GM13976 (cell line): ENCODE data around the gene PELI2.

Experiments
- DNase-seq: peaks from one replicate; pipeline ENCODE4 v3.0.0; 2012; ENCODE audit warnings: low spot score
- in situ Hi-C: fragments of 300-500 bp; cut with MboI; formaldehyde crosslinking; loops from one replicate; pipeline ENCODE4 v1.12.0; 2022; ENCODE audit warnings: low sequenced_read_pairs, mixed read lengths, inconsistent platforms; ENCODE audit not compliant: unreplicated experiment
- TF ChIP-seq, protein P1 (sequence below): IDR thresholded peaks from 2 replicates; pipeline ENCODE4 v1.5.1; 2012; ENCODE audit warnings: borderline replicate concordance, mild to moderate bottlenecking; ENCODE audit not compliant: insufficient read depth; ENCODE audit errors: extremely low read depth, missing control alignments, control extremely low read depth

Gene PELI2

DNA sequence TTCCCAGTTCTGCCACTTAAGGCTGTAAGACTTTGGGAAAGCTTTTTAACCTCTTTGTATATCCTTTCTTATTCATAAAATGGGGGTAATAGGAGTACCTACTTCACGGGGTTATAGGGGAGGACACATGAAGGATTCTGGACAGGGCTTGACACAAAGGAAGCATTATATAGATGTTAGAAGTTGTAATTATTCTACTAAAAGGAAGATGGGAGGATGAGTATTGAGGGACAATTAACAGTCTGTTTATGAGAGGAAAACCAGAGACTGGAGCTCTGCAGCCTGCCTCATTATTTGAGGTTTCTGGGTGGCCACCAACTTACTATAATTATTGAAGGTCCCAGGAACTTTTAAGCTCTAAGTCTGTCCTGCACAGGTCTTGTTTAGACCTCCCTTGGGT, 34.0 kb downstream of the PELI2 start:
- in situ Hi-C loops, result no loop called here
- TF ChIP-seq, protein P1, sequence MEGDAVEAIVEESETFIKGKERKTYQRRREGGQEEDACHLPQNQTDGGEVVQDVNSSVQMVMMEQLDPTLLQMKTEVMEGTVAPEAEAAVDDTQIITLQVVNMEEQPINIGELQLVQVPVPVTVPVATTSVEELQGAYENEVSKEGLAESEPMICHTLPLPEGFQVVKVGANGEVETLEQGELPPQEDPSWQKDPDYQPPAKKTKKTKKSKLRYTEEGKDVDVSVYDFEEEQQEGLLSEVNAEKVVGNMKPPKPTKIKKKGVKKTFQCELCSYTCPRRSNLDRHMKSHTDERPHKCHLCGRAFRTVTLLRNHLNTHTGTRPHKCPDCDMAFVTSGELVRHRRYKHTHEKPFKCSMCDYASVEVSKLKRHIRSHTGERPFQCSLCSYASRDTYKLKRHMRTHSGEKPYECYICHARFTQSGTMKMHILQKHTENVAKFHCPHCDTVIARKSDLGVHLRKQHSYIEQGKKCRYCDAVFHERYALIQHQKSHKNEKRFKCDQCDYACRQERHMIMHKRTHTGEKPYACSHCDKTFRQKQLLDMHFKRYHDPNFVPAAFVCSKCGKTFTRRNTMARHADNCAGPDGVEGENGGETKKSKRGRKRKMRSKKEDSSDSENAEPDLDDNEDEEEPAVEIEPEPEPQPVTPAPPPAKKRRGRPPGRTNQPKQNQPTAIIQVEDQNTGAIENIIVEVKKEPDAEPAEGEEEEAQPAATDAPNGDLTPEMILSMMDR, result no peak
- DNase-seq, result no peak

DNA sequence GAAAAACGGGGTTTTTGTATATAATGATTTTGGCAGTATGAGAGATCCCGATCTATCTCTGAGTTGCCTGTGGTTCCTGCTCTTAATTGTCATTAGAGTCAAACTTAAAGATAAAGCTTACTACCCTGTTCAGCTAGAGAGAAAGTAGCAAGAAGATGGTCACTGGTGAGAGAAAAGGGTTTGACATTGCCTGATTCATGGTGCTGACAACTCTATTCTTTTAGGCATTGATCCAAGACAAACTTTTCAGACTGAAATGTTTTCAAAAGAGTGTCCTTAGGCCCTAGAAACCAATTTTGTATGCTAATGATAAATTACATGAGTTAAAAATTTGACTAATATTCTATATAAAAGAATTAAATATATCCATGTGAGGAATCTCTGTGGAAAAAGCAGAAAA, 35.1 kb downstream of the PELI2 start:
- in situ Hi-C loops, result no loop called here
- DNase-seq, result no peak
- TF ChIP-seq, protein P1, result no peak

GRCh38 chr14:56154321-56154720, 36.1 kb downstream of the PELI2 start:
- DNase-seq, result no peak
- in situ Hi-C loops, result no loop called here
- TF ChIP-seq, protein P1, result no peak

DNA sequence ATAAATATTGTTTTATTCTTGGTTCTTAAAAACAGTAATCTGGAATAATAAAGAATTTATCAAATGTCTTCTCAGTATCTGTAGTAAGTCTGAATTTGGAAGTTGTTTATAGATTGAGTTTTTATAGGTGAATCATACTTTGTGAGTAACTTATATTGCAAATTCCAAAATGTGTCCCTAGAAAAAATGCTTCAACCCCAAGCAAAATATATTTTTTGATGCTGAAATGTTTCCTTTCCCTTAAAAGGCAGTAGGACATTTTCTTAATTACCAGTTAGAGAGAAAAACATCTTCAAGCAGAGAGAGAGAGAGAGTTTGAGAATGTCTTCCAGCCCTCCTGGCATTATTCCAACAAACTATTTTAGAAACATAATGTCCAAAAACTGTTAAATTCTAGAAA, 37.9 kb downstream of the PELI2 start:
- no peak for DNase-seq
- TF ChIP-seq, protein P1, result no peak
- in situ Hi-C loops, result no loop called here

DNA sequence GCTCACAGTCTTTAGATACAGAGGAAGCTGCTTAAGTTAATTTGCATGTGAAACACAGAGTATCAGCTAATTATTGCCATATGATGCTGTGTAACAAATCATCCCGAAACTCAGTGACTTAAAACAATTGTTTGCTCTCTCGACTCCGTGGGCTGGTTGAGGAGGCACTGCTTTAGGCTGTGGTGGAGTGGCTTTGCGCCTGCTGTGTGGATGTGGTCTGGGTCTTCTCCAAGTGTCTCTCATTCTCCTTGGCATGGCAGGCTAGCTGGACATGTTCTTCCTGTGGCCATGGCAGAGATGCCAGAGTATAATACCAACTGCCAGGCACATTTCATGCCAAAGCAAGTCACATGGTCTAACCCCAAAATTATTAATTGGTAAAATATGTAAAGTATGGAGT, 40.9 kb downstream of the PELI2 start:
- in situ Hi-C loops, result no loop called here
- DNase-seq, result no peak
- TF ChIP-seq, protein P1, result no peak

GRCh38 chr14:56160088-56160487, 41.9 kb downstream of the PELI2 start:
- TF ChIP-seq, protein P1, result no peak

DNA sequence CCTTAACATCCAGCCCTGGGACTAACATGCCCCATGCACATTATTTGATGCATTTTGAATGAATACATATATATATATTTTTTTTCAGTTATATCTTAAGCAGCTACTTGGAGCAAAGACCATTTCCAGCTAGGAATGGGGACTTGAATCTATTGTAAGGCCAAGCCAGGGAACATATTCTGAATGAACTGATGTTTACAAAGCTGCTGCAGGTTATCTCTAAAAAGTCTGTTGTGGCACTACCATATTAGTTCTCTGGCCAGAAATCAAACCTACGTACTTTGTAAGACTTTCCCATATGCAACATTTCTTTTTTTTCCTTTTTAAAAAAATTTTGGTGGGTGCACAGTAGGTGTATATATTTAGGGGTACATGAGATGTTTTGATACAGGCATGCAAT, 43.4 kb downstream of the PELI2 start:
- DNase-seq, result no peak
- TF ChIP-seq, protein P1, result no peak
- in situ Hi-C loops, result no loop called here

More at GRCh38 chr14:56160088-56160487, 41.9 kb downstream of the PELI2 start:
- DNase-seq, result no peak
- in situ Hi-C loops, result no loop called here
